Stimulated activated CD4-positive, alpha-beta T cell treated with anti-CD3 and anti-CD28 coated beads, Interleukin-1b, Interleukin-23, amount 100 ng/mL, for 1 hour (primary cell): Measurements from ENCODE around the gene OLA1.

ENCODE experiments used
- DNase-seq, 2 donors: peaks; one replicate each; pipeline ENCODE4 v3.0.0-alpha.2; 2020; ENCODE audit warnings: low read depth in 2 of 2

Gene OLA1

DNA sequence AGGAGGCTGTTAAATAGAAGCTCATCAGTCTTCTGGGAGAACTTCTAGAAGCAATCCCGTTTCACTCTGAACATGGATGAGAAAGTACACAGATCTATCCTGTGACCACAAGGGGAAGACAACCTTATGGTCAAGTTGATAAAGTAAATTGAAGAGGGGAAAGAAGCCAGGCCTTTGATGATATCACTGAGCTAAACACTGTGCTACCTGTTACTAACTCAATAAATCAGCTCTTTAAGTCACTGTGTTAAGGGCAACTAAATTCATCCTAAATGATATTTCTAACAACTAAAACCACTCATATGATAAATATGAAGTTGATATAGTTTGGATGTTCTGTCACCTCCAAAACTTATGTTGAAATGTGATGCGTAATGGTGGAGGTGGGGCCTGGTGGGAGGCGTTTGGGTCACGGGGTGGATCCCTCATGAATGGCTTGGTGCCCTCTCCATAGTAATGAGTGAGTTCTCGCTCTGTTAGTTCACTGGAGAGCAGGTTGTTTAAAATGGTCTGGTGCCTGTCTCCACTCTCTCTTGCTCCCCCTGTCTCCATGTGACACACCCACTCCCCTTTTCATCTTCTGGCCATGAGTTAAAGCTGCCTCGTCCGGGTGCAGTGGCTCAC, 23.6 kb downstream of the OLA1 start:
- DNase-seq, result no peak

DNA sequence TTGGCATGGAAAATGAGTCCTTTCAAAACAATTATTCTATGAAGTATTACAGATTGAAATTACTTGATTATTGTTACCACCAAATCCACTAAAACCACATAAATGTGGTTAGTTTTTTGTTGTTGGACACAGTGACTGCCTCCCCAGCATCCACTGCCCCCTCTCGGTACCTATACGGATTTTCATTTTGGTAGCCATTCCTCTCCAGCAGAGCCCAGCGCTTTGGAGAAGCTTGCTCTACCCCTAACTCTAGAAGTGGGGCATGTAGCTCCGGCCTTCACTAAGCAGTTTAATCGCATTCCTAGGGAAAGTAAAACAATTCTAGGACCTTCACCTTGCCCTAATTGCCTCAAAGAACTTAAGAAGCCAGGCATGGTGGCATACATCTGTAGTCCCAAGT, 24.2 kb downstream of the OLA1 start:
- DNase-seq, result no peak

DNA sequence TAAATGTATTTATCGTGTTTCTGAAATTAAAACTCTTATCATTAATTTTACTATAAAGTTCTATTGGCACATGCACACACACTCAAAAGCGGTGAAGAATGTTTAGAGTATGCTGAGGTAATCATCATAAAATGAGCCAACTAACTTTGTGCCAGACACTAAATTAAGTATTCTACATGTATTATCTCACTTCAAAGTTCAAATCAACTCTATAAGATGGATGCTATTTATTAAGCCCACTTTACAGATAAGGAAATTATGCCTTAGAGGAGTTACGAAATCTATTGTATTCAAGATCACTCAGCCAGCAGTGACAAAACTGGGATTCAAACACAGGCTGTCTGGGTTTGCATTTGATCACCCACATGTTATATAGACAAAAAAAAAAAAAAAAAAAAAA, 24.9 kb downstream of the OLA1 start:
- DNase-seq, result no peak

DNA sequence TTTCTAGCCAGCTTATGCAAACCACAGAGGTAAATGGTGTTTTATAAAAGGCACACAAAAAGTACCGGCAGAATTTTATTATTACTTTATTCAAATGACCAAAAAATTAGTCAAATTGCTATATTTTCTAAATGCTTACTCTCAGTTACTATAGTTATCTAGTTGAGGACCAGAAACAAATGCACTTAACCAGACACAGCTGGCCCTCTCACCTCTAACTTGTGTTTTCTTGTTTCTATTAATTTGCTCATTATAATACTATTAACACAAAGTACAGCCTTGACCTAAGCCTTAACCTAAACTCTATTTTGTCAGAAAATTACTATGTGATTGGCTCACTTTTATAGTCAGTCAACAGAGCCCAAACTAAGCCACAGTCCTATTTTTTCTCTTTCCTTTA, 26.2 kb downstream of the OLA1 start:
- DNase-seq, result no peak

DNA sequence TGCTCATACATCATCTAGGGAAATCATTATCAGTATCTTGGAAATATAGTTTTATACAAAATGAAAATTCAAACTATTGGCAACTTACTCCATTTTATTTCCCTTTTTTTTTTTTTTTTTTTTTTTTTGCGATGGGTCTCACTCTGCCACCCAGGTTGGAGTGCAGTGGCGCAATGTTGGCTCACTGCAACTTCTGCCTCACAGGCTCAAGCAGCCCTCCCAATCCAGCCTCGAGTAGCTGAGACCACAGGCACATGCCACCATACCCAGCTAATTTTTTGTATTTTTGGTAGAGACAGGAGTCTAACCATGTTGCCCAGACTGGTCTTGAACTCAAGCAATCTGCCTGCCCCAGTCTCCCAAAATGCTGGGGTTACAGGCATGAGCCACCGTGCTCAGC, 29.0 kb downstream of the OLA1 start:
- DNase-seq, result no peak

DNA sequence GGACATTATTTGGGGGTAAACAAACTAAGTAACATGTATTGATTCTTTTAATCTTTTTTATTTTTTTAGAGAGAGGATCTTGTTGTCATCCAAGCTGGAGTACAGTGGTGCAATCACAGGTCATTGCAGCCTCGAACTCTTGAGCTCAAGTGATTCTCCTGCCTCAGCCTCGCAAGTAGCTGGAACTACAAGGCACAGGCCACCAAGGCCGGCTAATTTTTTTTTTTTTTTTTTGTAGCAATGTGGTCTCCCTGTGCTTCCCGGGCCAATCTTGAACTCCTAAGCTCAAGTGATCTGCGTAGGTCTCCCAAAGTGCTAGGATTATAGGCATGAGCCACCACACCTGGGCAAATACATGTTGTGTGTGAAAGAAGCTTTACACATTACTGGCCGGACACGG, 29.6 kb downstream of the OLA1 start:
- no peak for DNase-seq

DNA sequence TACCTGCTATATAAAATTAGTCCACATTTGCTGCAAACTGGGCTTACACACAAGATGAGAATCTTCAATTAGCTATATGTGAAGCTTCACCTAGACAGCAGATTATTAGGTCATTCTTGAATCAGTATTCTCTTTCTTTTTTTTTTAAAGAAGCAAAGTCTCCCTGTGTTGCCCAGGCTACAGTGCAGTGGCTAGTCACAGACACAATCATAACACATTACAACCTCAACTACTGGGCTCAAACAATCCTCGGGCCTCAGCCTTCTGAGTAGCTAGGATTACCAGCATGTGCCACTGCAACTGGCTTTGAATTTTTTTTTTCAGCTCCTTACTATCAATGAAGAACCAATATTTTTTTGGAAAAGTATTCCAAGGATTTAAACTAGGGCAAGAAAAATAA, 30.5 kb downstream of the OLA1 start:
- DNase-seq, result no peak

DNA sequence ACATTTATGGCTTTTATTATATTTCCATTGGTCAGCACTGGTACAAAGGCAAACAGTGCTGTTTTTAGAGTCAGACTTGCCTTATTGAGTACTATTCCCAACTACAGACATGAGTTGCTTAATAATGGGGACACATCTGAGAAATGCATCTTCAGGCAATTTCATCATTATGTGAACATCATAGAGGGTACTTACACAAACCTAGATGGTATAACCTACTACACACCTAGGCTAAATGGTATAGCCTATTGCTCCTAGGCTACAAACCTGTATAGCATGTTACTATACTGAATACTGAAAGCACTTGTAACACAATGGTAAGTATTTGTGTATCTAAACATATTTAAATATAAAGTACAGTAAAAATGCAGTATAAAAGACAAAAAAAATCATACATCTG, 36.4 kb downstream of the OLA1 start:
- no peak for DNase-seq

DNA sequence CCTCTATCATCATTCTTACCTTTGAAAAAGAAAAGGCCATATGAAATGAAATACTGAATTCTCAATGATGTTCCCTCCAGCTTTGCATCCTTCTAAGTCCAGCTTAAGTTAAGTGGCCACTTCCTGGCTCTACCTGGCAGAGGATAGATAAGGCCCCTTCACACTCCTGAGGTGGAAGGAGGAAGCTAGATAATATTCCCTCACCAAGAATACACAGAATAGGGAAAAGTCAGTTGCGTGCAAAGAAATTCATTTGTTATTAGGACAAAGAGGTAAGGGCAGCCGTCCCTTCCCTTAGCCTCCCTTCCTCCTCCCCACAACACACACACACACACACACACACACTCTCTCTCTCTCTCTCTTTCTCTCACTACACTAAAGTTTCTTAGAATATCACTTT, 37.5 kb downstream of the OLA1 start:
- DNase-seq, result no peak

DNA sequence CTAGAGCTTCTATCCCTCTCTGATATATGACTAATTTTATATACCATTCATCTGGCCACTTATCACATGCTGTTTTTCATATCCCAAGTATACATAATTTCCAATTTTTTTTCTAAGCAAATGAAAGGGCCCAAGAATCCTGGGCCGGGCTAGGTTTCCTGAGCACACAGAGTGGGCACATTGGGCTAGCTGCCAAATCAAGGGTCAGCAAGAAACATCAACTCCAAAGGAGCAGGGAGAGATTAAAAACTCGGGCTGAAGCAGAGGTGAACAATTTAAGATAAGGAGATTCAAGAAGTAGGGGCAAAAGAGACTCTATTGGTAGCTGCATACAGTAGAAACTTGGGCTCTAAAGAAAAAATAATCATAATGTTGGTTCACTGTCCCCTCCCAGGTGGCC, 39.0 kb downstream of the OLA1 start:
- no peak for DNase-seq

DNA sequence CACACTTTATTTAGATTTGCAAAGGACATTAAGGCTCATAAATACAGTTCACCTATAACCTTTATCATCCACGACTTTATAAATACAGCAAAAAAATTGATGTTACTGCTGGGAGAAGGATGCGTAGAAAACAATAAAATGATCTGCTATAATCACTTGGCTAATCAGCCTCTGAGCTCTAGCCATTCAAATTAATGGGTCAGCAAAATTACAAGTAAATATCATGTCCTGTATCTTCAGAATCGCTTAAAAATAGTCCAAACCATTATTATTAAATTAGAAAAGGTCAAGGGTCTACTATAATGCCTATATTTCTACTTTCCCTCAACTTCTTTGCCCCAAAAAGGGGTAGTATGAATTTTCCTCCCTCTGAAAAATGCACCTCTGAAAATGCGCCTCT, 40.3 kb downstream of the OLA1 start:
- DNase-seq, result no peak

DNA sequence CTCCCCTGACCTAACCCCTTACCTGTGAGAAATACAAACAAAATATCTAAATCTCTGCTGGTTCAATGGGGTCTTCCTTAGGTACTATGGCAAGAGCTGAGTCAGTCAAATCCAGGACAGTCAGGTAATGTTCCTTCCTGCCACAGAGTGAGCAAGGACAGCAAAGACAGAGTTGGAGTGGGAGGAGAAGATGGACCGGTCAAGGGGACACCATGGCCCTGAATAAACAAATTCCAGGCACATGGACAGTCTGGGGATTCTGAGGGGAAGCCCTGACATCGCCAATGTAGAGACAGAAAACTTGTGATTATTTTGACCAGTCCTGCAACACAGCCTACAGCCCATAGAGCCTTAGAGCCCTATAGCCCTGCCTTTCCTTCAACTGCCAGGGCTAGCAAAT, 42.8 kb downstream of the OLA1 start:
- no peak for DNase-seq

DNA sequence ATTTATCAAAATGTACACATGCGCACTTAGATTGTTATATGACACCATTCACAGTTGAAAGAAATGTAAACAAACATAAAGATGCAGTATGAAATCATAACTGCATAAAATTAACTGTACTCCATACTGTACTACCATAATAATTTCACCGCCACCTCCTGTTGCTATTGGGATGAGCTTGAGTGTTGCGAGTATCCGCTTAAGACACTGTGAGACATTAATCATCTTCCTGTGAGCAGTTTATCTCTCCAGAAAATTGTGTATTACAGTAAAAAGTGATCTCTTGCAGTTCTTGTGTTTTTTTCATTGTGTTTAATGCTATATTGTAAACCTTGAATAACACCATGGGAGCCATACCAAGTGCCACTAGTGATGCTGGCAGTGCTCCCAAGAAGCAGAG, 46.1 kb downstream of the OLA1 start:
- no peak for DNase-seq

DNA sequence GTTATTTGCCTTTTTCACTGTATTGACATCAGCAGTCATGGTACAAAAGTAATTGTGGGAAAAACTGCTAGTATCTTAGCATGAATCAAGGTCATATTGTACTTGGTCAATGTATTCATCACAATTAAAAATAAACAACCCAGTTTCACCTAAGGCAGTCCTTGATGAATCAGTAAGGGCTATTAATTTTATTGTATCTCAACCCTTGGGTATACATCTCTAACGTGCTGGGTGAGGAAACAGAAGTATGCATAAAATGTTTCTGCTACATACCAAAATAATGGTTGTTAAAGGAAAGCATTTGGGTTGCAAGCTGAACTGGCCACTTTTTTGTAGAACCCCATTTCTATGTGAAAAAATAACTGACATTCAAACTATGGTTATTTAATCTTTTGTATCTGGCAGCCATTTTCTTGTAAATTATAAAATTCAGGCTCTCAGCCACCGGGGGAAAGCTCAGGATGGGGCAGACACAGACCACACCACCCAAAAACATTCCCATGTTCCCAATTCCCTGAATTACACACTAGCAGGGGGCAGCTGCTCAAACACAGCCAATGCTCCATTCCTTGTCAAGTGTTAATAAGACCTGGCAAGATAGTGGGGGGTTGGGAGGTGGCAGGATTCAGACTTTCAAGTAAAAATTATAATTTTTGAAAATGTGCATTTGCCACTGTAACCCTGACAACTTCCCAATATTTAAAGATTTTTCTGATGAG, 49.3 kb downstream of the OLA1 start:
- no peak for DNase-seq

DNA sequence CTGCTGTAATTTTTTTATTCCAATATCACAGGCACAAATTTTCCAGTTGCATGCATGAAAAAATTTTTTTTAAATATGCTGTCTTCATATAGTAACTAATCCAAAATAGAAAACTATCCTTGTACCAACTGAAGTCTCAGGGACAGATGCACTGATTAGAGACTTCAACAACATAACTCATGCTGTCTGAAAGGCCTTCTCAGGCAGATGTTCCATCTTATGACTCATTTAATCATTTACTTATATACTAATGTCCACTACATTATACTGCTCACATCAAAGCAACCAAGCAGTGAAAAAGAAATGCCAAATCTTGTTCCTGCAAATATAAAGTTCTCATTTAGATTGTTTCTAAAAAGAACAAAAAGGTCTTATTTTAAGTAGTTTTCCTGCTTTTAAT, 53.1 kb downstream of the OLA1 start:
- no peak for DNase-seq

DNA sequence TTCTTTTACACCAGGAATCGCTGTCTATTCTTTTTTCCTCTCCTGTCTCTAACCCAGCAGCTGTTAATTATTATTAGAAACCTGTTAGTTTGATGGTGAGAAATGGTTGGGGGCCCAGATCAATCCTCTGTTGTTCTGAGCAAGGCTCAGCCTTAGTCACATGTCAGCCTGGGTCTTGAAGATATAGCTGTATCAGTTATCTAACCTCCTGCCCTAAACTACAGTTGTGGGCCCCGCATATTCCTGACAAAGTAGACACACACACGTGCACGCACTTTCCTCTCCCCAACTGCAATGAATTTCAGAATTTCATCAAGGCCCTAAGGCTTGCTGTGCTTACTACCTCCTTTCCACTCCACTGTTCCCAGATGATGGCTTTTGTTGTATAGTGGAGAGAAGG, 54.6 kb downstream of the OLA1 start:
- no peak for DNase-seq

DNA sequence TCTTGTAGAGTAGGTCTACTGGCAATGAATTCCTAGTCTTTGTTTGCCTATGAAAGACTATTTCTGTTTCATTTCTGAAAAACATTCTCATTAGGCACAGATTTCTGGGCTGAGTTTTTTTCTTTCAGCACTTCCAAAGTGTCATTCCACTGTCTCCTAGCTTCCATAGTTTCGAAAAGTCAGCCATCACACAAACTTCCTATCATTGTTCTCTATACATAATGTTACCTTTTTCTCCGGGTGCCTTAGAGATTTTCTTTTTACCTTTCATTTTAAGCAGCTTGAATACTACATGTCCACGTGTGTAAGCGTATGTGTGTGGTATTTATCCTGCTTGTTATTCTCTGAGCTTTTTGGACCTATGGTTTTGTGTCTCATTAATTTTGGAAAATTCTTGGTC, 55.7 kb downstream of the OLA1 start:
- no peak for DNase-seq

DNA sequence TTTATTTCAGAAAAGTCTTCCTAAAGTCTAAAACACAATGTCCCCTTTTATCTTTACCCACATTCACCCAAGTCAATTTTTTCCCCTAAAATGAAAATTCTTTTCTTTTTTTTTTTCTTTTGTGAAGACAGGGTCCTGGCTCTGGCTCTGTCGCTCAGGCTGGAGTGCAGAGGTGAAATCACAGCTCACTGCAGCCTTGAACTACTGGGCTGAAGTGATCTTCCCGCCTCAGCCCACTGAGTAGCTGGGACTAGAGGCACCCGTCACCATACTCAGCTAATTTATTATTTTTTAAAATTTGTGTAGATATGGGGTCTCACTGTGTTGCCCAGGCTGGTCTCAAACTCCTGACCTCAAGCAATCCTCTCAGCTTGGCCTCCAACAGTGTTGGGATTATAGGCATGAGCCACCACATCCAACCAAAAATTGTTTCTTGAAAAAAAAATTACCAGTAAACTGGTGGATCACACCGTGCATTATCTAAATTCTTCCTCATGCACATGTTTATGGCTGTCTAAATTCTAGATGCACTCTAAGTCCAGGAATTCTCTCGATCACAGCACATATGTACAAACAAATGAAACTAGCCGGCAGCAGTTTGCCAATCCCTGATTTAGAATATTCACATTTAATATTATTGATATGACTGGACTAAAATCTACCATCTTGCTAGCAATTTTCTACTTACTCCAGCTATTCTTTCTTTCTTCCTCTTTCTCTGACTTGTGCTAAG, 56.8 kb downstream of the OLA1 start:
- DNase-seq, result no peak

DNA sequence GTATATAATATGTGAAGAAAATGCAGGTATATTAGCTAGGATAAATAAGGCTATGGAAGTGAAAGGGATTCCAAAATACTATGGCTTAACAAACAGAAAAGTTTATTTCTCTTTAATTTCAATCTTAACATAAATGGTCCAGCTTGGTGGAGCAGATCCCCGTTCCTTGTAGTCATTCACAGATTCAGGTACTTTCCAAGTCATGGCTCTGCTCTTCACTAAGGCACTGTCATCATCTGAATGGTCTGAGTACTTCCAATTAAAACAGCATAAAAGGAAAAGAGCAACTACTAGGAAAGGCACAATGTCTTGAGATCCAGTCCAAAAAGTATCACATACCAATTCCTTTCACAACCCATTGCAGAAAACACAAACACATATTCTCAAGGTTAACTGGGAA, 63.4 kb downstream of the OLA1 start:
- DNase-seq, result no peak

DNA sequence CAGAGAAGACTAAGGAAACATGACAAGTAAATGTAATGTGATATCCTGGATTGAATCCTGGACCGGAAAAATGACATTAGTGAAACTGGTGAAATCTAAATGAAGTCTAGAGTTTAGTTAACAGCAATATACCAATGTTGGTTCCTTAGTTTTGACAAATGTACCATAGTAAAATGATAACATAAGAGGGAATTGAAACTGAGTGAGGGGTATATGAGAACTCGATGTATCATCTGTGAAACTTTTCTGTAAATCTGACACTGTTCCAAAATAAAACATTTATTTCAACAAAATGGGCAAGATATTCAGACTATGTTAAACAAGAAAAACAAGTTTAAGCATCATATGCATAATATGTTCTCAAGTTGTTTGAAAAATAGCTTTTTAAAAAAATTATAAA, 63.8 kb downstream of the OLA1 start:
- no peak for DNase-seq

DNA sequence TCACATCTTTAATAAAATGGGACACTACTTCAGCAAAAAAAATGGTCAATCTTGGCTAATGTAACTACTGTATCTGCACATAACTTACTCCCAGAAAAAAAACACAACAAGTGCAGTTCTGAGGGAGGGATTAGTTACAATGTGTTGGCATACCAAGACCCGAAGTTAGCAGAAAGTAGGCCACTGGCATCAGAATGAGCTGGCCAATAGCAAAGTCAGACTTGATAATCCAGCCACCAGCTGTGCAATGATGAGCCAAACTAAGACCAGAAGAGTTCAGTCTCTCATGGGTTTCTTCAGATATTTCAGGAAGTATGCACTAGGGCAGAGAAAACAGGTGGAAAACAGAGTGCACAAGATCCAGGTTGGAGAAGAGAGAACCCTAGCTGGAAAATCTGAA, 65.3 kb downstream of the OLA1 start:
- no peak for DNase-seq

DNA sequence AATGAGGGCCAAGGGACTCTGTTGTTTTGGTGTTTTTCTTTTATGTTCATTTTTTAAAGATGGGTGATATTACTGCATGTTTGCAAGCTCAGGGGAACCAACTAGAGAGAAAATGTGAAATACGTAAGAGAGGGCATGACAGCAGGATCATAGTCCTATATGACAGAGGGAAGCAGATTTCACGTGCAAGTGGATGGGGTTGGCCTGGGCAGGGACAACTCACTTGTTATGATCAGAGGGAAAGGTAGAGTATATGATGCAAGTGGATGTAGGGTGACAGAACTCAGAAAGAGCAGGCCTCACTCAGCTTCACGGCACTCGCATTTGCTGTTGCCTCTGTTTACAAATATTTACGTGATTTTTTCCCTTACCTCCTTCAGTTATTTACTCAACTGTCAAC, 67.0 kb downstream of the OLA1 start:
- DNase-seq, result no peak

DNA sequence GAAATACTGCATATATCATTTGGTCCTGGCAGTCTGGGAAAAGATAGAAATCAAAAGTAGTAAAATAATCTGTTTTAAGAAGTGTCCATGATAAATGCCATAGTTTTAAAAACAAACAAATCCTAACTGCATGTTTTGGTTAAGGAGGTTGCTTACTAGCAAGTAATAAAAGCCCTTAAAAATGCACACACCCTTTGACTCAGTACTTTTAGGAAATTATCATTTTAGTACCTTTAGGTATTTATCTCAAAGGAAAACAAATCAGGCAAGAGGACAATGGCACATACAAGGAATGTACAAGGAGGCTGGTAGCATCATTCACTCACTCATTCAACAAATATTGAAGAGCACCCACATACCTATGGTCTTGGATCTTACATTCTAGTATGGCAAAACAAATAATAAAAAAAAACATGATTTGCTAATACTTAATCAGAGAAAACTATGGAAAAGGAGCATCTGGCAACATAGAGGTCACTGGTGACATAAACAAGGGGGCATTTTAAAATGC, 67.6 kb downstream of the OLA1 start:
- no peak for DNase-seq
